Measurements from ENCODE around the gene MAD2L1.

- no peak for TF ChIP-seq POLR2A (IDR thresholded peaks at IDR 0.05)
- TF ChIP-seq CTCF (IDR thresholded peaks at IDR 0.05), result no peak
These were observed 54.9 kb downstream of the MAD2L1 start for GRCh38 chr4:120011725-120012124.

Data from uterus (tissue), 2 donors.